OCI-LY3 (cell line): ENCODE results near the gene DIP2C.

ENCODE experiments used
- H2AFZ ChIP-seq: fragments of 200-600, 300-600 bp; shearing (Covaris generic); 2 replicates; pipeline ENCODE4 v1.6.0; 2014; ENCODE audit warnings: antibody characterized with exemption, low read depth, low read length
- H3K27ac ChIP-seq: fragments of 200-600, 300-600 bp; sonication (generic); 2 replicates; pipeline ENCODE4 v1.5.1; 2014; ENCODE audit warnings: mild to moderate bottlenecking, low read length, moderate library complexity, mixed read lengths
- H3K27me3 ChIP-seq: fragments of 200-600, 300-600 bp; sonication (generic); 2 replicates; pipeline ENCODE4 v1.6.1; 2014; ENCODE audit warnings: low read depth, low read length, mixed read lengths
- H3K36me3 ChIP-seq: fragments of 200-600, 300-600 bp; sonication (generic); replicated peaks from 2 replicates; pipeline ENCODE3; 2014; ENCODE audit warnings: low read depth, low read length, mixed read lengths
- H3K4me1 ChIP-seq: fragments of 300-600, 200-600 bp; sonication (generic); 2 replicates; pipeline ENCODE4 v1.6.1; 2014; ENCODE audit warnings: low read length, mixed read lengths
- H3K4me2 ChIP-seq: fragments of 200-600, 300-600 bp; sonication (generic); 2 replicates; pipeline ENCODE4 v1.6.1; 2014; ENCODE audit warnings: low read length, mixed read lengths
- H3K4me3 ChIP-seq: fragments of 300-600, 200-600 bp; sonication (generic); 2 replicates; pipeline ENCODE4 v1.5.1; 2014; ENCODE audit warnings: antibody characterized with exemption, mild to moderate bottlenecking, low read length, moderate library complexity
- H3K79me2 ChIP-seq: fragments of 300-600, 200-600 bp; shearing (Covaris generic); 2 replicates; pipeline ENCODE4 v1.6.1; 2014; ENCODE audit warnings: mild to moderate bottlenecking, low read length, mixed read lengths
- H3K9ac ChIP-seq: fragments of 300-600, 200-600 bp; shearing (Covaris generic); 2 replicates; pipeline ENCODE4 v1.6.0; 2014; ENCODE audit warnings: mild to moderate bottlenecking, low read length, moderate library complexity
- H3K9me3 ChIP-seq: fragments of 200-600, 300-600 bp; shearing (Covaris generic); 2 replicates; pipeline ENCODE4 v1.6.1; 2014; ENCODE audit warnings: low read length, mixed read lengths; ENCODE audit not compliant: insufficient read depth
- H4K20me1 ChIP-seq: fragments of 200-600, 300-600 bp; sonication (generic); 2 replicates; pipeline ENCODE4 v1.6.1; 2016; ENCODE audit warnings: low read length, mixed read lengths; ENCODE audit not compliant: insufficient read depth
- EZH2phosphoT487 ChIP-seq: fragments of 200-600 bp; shearing (Covaris generic); IDR thresholded peaks from 2 replicates; pipeline ENCODE4 v1.6.1; 2018; ENCODE audit warnings: antibody characterized with exemption, mixed run types, low read depth
- TF ChIP-seq, protein P1 (sequence below): fragments of 200-600, 300-600 bp; sonication (generic); IDR thresholded peaks from 2 replicates; pipeline ENCODE4 v1.5.1; 2014; ENCODE audit warnings: antibody characterized with exemption, low read length, low read depth

The DIP2C gene

DNA sequence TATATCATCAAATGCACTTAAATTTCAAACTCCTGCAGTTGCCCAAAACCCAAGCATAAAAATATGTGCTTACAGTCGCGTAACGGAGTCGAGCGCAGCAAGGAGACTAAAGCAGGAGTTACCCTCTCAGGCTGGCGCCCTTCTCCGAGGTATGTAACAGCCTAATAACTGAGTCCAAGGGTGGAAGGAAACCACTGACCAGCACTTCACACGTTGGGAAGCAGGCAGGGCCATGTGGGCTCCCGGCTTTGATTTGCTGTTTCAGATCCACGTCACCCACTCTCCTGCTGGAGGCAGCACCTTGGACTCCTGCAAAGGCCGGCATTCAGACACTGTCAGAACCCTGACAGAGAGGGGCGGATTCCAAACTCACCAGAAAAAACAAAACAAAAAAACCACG is 123.8 kb downstream of the DIP2C start:
- H3K36me3 ChIP-seq = no peaks in the 10 kb centered on the region
- no peak overlapping the region for H2AFZ ChIP-seq
- no peak overlapping the region for H3K4me2 ChIP-seq
- H3K9me3 ChIP-seq = peaks cover 10% of the 10 kb centered on the region; the same call in 1 of the 2 replicates
- H3K4me1 ChIP-seq = no peaks in the 10 kb centered on the region
- no peaks in the 10 kb centered on the region for H4K20me1 ChIP-seq
- no peak overlapping the region for H3K4me3 ChIP-seq
- TF ChIP-seq, protein P1, sequence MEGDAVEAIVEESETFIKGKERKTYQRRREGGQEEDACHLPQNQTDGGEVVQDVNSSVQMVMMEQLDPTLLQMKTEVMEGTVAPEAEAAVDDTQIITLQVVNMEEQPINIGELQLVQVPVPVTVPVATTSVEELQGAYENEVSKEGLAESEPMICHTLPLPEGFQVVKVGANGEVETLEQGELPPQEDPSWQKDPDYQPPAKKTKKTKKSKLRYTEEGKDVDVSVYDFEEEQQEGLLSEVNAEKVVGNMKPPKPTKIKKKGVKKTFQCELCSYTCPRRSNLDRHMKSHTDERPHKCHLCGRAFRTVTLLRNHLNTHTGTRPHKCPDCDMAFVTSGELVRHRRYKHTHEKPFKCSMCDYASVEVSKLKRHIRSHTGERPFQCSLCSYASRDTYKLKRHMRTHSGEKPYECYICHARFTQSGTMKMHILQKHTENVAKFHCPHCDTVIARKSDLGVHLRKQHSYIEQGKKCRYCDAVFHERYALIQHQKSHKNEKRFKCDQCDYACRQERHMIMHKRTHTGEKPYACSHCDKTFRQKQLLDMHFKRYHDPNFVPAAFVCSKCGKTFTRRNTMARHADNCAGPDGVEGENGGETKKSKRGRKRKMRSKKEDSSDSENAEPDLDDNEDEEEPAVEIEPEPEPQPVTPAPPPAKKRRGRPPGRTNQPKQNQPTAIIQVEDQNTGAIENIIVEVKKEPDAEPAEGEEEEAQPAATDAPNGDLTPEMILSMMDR = no peak
- no peak for TF ChIP-seq EZH2phosphoT487
- H3K79me2 ChIP-seq = no peaks in the 10 kb centered on the region
- no peak overlapping the region for H3K27ac ChIP-seq
- no peak overlapping the region for H3K9ac ChIP-seq
- H3K27me3 ChIP-seq = no peaks in the 10 kb centered on the region

GRCh38 chr10:565146-565545 is 124.3 kb downstream of the DIP2C start:
- Histone ChIP-seq H3K4me3 (no peak overlapping the region), H3K27me3 (no peaks in the 10 kb centered on the region), H3K4me1 (no peaks in the 10 kb centered on the region), H3K9ac (no peak overlapping the region), H3K27ac (no peak overlapping the region), H3K79me2 (no peaks in the 10 kb centered on the region), H4K20me1 (no peaks in the 10 kb centered on the region), H3K4me2 (no peak overlapping the region), H3K36me3 (no peaks in the 10 kb centered on the region), H2AFZ (no peak overlapping the region), H3K9me3 (peaks cover 10% of the 10 kb centered on the region; the same call in 1 of the 2 replicates)
- TF ChIP-seq, protein P1 = no peak
- TF ChIP-seq EZH2phosphoT487 = no peak

GRCh38 chr10:563827-564226 is 125.6 kb downstream of the DIP2C start:
- Histone ChIP-seq H3K4me3 (no peak overlapping the region), H3K79me2 (no peaks in the 10 kb centered on the region)

GRCh38 chr10:562142-562541 is 127.3 kb downstream of the DIP2C start:
- H3K79me2 ChIP-seq = no peaks in the 10 kb centered on the region
- no peak overlapping the region for H2AFZ ChIP-seq
- TF ChIP-seq EZH2phosphoT487 = no peak
- TF ChIP-seq, protein P1 = no peak
- H4K20me1 ChIP-seq = no peaks in the 10 kb centered on the region
- H3K9me3 ChIP-seq = peaks cover 10% of the 10 kb centered on the region; the same call in 1 of the 2 replicates
- no peaks in the 10 kb centered on the region for H3K27me3 ChIP-seq
- no peaks in the 10 kb centered on the region for H3K36me3 ChIP-seq
- no peak overlapping the region for H3K4me2 ChIP-seq
- no peak overlapping the region for H3K27ac ChIP-seq
- peaks cover 24% of the 10 kb centered on the region for H3K4me1 ChIP-seq
- no peak overlapping the region for H3K9ac ChIP-seq
- H3K4me3 ChIP-seq = no peak overlapping the region

More at GRCh38 chr10:563827-564226, 125.6 kb downstream of the DIP2C start:
- no peaks in the 10 kb centered on the region for H3K36me3 ChIP-seq
- no peak overlapping the region for H2AFZ ChIP-seq
- H3K27me3 ChIP-seq = no peaks in the 10 kb centered on the region
- H3K4me2 ChIP-seq = no peak overlapping the region
- no peak overlapping the region for H3K9ac ChIP-seq
- H3K27ac ChIP-seq = no peak overlapping the region
- H4K20me1 ChIP-seq = no peaks in the 10 kb centered on the region
- H3K9me3 ChIP-seq = peaks cover 10% of the 10 kb centered on the region; the same call in 1 of the 2 replicates
- peaks cover 11% of the 10 kb centered on the region for H3K4me1 ChIP-seq
- TF ChIP-seq EZH2phosphoT487 = no peak
- TF ChIP-seq, protein P1 = no peak
